A673 (cell line): ENCODE data around the gene DLG4. TPM values are rescaled to one million over a fixed set of nuclear protein-coding genes. Genes with fewer than 3 reads are reported as not detected.

ENCODE experiments used
- BruUV-seq: library from RNA; stranded (reverse); fragments of 400-500 nt; replicated peaks from 2 replicates; lab custom pipeline; 2021; lab: Mats Ljungman, UMichigan
- CTCF ChIA-PET: fragments of 300-600 bp; sonication (Branson Sonifier 250); formaldehyde crosslinking; loops from one replicate; lab custom pipeline; 2022; ENCODE audit warnings: antibody characterized with exemption; lab: Charles Lee
- POLR2A ChIA-PET: fragments of 300-600 bp; sonication (Branson Sonifier 250); formaldehyde crosslinking; loops from one replicate; lab custom pipeline; 2022; ENCODE audit warnings: antibody characterized with exemption; ENCODE audit not compliant: low non-redundant PET; lab: Charles Lee
- DNase-seq: peaks from one replicate; pipeline ENCODE4 v3.0.0-alpha.2; 2015; ENCODE audit warnings: low spot score
- H3K27ac ChIP-seq: fragments of 200-600 bp; sonication (generic); 2 replicates; pipeline ENCODE4 v1.5.1; 2016; ENCODE audit warnings: mixed run types, low read depth, mild to moderate bottlenecking, mixed read lengths, antibody characterized with exemption, low read length; ENCODE audit not compliant: poor library complexity, severe bottlenecking
- H3K27me3 ChIP-seq: fragments of 200-600 bp; sonication (generic); replicated peaks from 2 replicates; pipeline ENCODE4 v1.6.1; 2017; ENCODE audit warnings: mixed run types, low read depth, mild to moderate bottlenecking, mixed read lengths, antibody characterized with exemption, low read length; ENCODE audit not compliant: insufficient read depth, poor library complexity
- H3K36me3 ChIP-seq: fragments of 200-600 bp; sonication (generic); 2 replicates; pipeline ENCODE4 v1.6.1; 2016; ENCODE audit warnings: mixed run types, mild to moderate bottlenecking, mixed read lengths, antibody characterized with exemption, low read length; ENCODE audit not compliant: insufficient read depth, poor library complexity, severe bottlenecking
- H3K4me1 ChIP-seq: fragments of 200-600 bp; sonication (generic); 2 replicates; pipeline ENCODE4 v1.6.1; 2017; ENCODE audit warnings: mixed run types, mild to moderate bottlenecking, mixed read lengths, antibody characterized with exemption, low read length; ENCODE audit not compliant: insufficient read depth, poor library complexity, severe bottlenecking
- H3K4me3 ChIP-seq: fragments of 200-600 bp; sonication (generic); 2 replicates; pipeline ENCODE4 v1.5.1; 2016; ENCODE audit warnings: low read depth, mixed run types, mild to moderate bottlenecking, mixed read lengths, low read length; ENCODE audit not compliant: poor library complexity, severe bottlenecking
- H3K9me3 ChIP-seq: fragments of 200-600 bp; sonication (generic); 2 replicates; pipeline ENCODE4 v1.6.1; 2016; ENCODE audit warnings: mixed run types, low read depth, mild to moderate bottlenecking, mixed read lengths, antibody characterized with exemption, low read length; ENCODE audit not compliant: poor library complexity, severe bottlenecking
- EZH2 ChIP-seq: fragments of 200-600 bp; sonication (generic); IDR thresholded peaks from 2 replicates; pipeline ENCODE4 v1.6.1; 2017; ENCODE audit warnings: borderline replicate concordance, low read depth, mild to moderate bottlenecking, mixed read lengths, antibody characterized with exemption, low read length; ENCODE audit not compliant: poor library complexity, severe bottlenecking
- intact Hi-C: fragments of 100-400 bp; cut with micrococcal nuclease; formaldehyde crosslinking; loops from one replicate; pipeline ENCODE4 v1.10.0; 2022; ENCODE audit not compliant: unreplicated experiment
- total RNA-seq: library from RNA; stranded (reverse); gene quantifications from 2 replicates; pipeline ENCODE4 v1.2.3, GENCODE V29; 2021
- TF ChIP-seq, protein P1 (sequence below): fragments of 300-800, 200-600 bp; sonication (generic); conservative IDR thresholded peaks from 2 replicates; pipeline ENCODE4 v1.5.1; 2017; ENCODE audit warnings: low read depth, mild to moderate bottlenecking, antibody characterized with exemption, low read length, moderate library complexity, mixed read lengths

DLG4 gene
- total RNA-seq, 1 experiment from 2014 or later, result 74.7 TPM

DNA sequence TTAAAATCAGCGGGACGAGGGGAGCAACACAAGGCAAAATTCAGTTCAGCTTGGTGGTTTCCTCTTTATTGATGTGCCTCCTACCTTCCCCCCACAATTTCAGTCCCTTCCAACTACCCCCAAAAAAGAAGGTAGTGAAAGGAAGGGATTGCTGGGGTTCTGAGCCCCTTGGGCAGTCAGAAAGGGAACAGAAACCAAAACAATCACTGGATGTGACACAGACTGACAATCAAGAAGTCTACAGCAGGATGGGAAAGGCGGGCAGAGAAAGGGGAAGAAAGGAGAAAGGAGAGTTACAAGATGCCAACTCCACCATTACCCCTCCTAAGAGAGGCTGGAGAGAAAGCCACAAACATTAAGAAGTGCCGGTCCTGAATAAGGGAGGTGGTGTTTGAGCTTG is 20.7 kb upstream of the DLG4 start:
- POLR2A ChIA-PET, result interaction anchor here (0.6 kb wide), 1 partner anchor 20 kb away, joined by 4 read pairs; no protein-coding TSS in a partner anchor
- CTCF ChIA-PET, result no interaction called here
- Histone ChIP-seq H3K27ac (peak overlapping the region; percentile 22), H3K4me1 (peaks cover 33% of the 10 kb centered on the region), H3K36me3 (peaks cover 45% of the 10 kb centered on the region), H3K4me3 (peak overlapping the region; percentile 96), H3K27me3 (no peaks in the 10 kb centered on the region), H3K9me3 (no peaks in the 10 kb centered on the region)
- intact Hi-C loops, result no loop called here
- TF ChIP-seq, protein P1, sequence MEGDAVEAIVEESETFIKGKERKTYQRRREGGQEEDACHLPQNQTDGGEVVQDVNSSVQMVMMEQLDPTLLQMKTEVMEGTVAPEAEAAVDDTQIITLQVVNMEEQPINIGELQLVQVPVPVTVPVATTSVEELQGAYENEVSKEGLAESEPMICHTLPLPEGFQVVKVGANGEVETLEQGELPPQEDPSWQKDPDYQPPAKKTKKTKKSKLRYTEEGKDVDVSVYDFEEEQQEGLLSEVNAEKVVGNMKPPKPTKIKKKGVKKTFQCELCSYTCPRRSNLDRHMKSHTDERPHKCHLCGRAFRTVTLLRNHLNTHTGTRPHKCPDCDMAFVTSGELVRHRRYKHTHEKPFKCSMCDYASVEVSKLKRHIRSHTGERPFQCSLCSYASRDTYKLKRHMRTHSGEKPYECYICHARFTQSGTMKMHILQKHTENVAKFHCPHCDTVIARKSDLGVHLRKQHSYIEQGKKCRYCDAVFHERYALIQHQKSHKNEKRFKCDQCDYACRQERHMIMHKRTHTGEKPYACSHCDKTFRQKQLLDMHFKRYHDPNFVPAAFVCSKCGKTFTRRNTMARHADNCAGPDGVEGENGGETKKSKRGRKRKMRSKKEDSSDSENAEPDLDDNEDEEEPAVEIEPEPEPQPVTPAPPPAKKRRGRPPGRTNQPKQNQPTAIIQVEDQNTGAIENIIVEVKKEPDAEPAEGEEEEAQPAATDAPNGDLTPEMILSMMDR, result no peak
- TF ChIP-seq EZH2, result no peak
- BruUV-seq, result TSS peak; percentile 64
- DNase-seq, result no peak

DNA sequence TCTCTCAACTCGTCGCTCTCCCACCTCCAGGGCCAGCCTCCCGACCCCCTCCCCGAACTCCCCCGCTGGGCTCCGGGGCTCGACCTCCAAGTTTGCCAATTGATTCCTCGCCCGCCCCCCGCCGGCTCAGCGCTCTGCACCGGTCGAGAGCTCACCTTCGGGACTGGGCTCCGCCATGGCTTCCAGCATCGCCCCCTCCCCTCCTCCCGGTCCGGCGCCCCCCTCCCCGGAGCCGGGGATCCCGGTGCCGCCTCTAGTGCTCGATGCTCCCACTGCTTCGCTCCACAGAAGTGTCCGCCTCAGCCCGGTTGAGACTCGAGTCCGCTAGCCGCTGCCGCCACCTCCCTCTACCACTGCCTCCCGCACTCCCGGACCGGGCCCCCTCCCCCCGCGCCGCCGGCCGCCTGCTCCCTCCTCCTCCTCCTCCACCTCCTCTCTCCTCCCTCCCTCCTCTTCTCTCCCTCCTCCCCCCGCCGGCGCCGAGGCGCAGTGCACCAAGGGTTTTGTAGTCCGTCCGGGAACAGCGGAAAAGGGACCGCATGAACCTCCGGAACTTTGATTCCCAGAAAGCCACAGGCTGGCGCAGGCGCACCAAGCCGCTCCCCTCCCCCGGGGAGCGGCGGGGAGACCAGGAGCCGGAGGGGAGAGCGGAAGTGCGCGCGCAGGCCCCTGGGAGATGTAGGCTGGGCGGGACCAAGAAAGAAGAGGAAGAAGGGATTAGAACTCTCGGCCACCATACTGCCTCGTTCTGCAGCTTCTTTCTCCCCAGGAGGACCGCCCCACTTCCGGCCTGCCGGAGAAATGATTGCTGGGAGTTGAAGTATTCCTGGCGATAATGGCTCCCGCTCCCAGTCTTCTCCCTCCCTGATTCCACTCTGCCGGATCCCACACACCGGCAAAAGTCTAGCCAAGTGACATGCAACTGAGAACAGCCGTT is 19.7 kb upstream of the DLG4 start, which contains the start of gene PHF23:
PHF23 (minus strand) TSS at position 367 of the 937 bp plus-strand sequence; CDS start at position 189, 178 bp downstream.
- no TSS peak for BruUV-seq
- intact Hi-C loops, result no loop called here
- no peaks in the 10 kb centered on the region for H3K27me3 ChIP-seq

DNA sequence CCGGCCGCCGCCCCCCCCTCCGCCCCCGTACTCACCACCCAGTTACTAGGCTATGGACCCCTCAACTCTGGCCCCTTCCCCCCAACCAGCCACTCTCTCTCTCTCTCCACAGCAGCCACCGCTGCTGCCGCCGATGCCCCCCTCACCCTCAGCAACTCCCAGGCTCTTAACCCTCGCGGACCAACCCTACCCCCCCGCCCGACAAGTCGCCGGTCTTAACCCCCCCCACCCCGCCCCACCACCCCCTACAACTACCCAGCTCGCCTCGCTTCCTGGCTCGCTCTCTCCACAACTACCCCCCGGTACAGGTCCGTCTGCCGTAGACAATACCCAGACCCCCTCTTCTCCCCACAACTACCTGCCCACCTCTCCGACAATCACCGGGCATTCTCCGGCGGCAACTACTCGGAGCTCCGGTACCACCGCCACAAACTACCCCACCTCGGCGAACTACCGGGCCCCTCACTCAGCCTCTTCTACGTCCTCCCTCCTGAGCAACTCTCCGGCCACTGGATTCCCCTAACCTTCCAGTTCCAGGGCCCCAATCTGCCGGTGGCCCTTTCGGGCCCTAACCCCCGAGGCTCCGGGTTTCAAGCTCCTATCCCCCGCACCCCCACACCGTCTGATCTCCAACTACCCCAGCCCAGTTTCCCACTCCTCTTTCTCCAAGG is 18.9 kb upstream of the DLG4 start:
- Histone ChIP-seq H3K36me3 (peaks cover 39% of the 10 kb centered on the region), H3K27ac (peak overlapping the region; percentile 95), H3K4me1 (peaks cover 41% of the 10 kb centered on the region), H3K27me3 (no peaks in the 10 kb centered on the region), H3K4me3 (peak overlapping the region; percentile 96), H3K9me3 (no peaks in the 10 kb centered on the region)
- ChIA-PET CTCF (interaction anchor here (1.5 kb wide), 1 partner anchor 18 kb away, joined by 5 read pairs; no protein-coding TSS in a partner anchor), POLR2A (interaction anchor here (0.6 kb wide), 1 partner anchor 340 kb away, joined by 12 read pairs; no protein-coding TSS in a partner anchor)
- no TSS peak for BruUV-seq
- TF ChIP-seq EZH2, result no peak
- TF ChIP-seq, protein P1, result no peak
- DNase-seq, result no peak
- intact Hi-C loops, result no loop called here

More for the DNA sequence above, 19.7 kb upstream of the DLG4 start, which contains the start of gene PHF23:
- Histone ChIP-seq H3K36me3 (peaks cover 47% of the 10 kb centered on the region), H3K4me1 (peaks cover 41% of the 10 kb centered on the region), H3K9me3 (no peaks in the 10 kb centered on the region), H3K27ac (peak within 1 kb of the TSS; percentile 95), H3K4me3 (peak within 1 kb of the TSS; percentile 96)
- CTCF ChIA-PET, result no interaction called here
- POLR2A ChIA-PET, result interaction anchor here (0.7 kb wide), 1 partner anchor 188 kb away, joined by 3 read pairs; no protein-coding TSS in a partner anchor
- no peak for TF ChIP-seq EZH2
- TF ChIP-seq, protein P1, result no peak
- DNase-seq, result peak; percentile 100
